ENCODE results near the gene RPP40.
"Not testable (repeated sequence)": the region's sequence is repeated elsewhere in the genome, so short reads cannot be mapped to it uniquely, and the experiment has no call there.

The RPP40 gene

DNA sequence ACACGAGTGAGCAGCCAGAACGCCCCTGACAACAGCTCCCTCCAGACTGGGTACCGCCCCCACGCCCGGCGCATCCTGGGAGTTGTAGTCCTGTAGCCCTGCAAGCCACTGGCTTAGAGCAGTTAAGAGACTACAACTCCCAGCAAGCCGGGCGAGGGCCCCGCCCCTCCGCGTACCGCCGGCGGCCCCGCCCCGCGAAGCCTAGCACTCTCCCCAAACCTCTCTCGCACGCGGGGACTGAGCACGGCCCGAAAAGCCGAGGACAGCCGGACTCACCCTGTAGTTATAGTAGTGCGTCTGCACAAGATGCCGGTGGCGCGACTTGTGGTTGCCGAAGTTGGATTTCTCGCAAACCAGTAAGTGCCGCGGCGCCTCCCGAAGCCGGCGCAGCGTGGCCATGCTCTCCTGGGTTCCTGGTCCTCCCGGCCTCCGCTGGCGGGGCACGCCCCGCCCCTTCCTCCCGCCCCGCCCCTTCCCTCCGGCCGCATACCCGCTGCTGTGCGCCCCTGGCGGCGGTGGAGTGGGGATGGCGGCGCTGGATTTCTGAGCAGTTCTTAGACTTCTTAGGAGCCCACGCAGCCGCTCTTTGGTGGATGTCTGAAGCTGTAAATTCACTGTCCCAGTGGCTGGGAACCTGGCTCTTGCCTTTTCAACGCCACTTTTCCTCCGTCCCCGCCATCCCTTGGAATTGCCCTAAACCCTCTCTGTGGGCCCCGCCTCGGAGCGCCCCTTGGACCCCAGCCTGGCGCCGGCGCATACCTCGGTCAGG lies at the start of gene RPP40:
TSS of gene RPP40 (minus strand) at position 434 of the 769 bp plus-strand sequence. CDS start at position 399, 35 bp downstream.
- peak; percentile 98 for DNase-seq

DNA sequence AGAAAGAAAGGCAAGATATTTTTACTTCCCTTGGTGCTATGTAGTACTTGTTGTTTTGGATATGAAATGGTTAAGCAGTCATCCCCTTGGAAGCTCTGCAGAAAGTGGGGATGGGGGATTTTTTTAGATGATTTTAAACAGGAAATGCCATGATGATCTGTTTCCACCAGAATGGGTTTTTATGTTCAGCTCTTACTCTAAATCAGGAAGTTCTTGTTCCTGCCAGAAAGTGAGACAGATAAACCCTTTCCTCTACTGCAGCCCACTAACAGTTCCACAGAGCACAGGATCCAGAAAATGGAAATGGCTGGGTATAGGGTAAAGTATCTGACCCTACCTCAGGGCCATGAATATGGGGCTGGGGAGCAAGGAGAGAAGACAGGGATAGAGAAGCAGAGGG lies 49.2 kb upstream of the RPP40 start:
- no peak for DNase-seq

DNA sequence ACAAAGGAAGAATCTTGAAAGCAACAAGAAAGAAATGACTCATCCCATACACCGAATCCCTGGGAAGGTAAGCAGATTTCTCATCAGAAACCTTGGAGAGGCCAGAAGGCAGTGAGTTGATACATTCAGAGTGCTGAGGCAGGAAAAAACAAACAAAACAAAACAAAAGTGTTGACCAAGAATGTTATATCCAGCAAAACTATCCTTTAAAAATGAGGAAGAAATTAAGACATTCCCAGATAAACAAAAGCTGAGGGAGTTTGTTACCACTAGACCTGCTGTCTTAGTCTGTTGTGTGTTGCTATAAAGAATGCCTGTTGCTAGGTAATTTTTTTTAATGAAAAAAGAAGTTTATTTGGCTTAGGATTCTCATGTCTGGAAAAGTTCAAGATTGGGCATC lies 47.6 kb upstream of the RPP40 start:
- no peak for DNase-seq

DNA sequence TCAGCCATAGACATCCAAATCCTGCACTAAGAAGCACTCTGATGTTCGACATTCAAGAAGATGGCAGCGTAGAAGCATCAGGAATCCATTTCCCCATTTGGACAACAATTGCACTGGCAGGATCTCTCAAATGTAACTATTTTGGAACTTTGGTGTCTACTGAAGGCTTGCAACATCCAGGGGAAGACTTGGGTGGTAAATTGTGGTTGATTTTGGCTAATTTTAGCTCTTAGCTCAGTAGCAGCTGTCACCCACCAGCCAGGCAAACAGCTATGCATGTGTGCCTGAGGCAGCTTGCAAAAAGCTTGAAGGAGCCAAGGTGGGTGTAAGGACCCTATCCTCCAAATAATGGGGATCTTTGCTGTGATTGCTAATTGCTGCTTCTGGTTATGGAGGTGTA lies 46.2 kb upstream of the RPP40 start:
- no peak for DNase-seq

DNA sequence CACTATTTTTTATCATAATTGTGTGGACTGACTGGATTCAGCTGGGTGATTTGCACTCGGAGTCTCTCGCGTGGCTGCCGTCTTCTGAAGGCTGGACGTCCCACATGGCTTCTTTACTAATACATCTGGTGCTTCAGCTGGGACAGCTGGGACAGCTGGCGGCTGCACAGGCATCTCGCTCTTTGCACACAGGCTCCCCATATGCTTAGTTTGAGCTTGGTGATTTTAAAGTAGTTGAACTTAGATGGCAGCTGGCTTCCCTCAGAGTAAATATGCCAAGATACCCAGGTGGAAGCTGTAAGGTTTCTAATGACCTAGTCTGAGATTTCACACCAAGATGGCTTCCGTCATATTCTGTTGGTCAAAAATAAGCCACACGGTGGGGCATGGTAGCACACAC lies 42.6 kb upstream of the RPP40 start:
- no peak for DNase-seq

DNA sequence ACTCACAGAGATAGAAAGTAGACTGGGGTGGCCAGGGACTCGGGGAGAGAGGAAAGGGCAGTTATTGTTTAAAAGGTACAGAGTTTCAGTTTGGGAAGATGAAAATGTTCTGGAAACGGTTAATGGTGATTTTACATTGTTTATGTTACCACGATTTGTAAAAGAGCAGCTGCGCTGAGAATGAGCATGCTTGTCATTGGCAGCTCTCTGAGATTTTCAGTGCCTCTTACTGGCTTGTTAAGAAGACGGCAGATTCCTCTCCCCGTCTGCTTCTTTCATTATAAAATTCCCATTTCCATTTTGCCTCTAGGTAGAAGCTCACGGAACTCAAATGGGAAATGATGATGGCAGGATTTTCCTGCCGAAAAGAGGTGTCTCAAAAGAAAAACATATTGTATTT lies 41.6 kb upstream of the RPP40 start:
- DNase-seq, result no peak

GRCh38 chr6:5044866-5045265 lies 41.0 kb upstream of the RPP40 start:
- DNase-seq, result no peak

- no peak for DNase-seq
Observed at GRCh38 chr6:5042436-5042835, 38.6 kb upstream of the RPP40 start.

DNA sequence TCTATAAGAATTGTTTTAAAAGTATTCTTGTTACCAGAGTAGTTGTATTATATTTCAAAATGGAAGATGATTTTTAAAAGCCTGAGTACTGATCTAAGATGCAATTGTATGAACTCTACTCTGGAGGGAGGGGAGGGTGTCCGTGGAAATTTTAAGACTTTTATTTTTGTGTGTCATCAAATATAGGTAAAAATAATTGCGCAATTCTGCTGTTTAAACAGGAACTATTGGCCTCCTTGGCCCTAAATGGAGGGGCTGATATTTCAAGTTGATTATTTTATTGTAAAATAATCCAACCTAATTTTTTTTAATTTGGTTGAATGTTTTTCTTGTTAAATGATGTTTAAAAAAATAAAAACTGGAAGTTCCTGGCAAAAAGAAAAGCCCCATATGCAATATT lies 38.1 kb upstream of the RPP40 start:
- DNase-seq, result no peak

DNA sequence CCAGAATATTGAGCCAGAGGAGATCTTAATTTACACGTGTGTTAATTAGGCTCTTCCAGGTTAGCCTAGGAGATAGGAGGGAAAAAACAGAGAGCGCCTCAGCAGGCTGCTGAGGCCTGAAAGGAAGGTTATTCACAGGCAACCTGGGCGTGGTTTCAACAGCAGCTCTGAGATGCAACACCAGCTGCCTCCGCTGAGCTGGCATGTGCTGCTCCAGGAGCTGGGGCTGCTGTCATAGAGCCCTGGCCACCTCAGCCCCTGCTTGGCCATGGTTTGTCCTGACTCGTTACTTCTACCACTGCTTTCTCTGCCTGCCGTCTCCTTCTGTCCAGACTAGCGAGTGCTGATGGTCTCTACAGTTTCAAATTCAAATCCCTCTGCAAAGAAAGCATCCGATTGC lies 32.4 kb upstream of the RPP40 start:
- no peak for DNase-seq

GRCh38 chr6:5034736-5035135 lies 30.9 kb upstream of the RPP40 start:
- no peak for DNase-seq

DNA sequence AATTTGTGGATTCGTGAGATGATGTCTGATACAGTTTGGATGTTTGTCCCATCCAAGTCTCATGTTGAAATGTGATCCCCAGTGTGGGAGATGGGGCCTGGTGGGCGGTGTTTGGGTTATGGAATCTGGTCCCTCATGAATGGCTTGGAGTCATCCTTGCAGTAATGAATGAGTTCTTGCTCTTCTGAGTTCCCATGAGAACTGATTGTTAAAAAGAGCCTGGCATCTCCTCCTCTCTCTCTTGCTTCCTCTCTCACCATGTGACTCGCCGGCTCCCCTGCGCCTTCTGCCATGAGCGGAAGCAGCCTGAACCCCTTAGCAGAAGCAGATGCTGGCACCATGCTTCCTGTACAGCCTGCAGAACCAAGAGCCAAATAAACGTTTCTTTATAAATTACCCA lies 30.5 kb upstream of the RPP40 start:
- DNase-seq, result no peak

GRCh38 chr6:5033214-5033904 lies 29.5 kb upstream of the RPP40 start:
- not testable (repeated sequence) for DNase-seq

GRCh38 chr6:5032706-5033105 lies 28.9 kb upstream of the RPP40 start:
- DNase-seq, result not testable (repeated sequence)

- DNase-seq, result no peak
Observed at GRCh38 chr6:5031150-5031549, 27.3 kb upstream of the RPP40 start.

DNA sequence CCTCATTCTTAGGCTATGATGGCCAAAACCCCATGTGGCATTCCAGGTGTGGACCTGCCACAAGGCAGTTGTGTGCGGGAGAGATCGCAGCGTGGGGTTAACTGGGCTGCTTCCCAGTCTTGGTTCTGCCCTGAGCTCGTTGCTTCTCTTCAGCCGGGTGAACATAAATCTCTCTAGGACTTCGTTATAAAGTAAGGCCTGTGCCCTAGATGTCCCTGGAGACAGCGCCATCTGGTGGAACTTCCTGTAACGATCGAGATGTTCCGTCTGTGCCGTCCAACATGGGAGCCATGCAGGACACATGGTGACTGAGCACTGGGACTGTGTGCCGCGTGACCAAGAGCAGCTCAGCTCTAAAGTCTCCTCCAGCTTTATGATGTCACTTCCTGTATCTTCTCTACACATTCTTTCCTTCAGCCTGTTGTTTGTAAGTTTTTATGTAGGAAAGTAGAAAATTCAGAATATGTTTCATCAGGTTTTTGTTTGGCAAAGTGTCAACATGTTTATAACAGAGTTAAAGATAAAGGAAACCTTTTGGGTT lies 26.8 kb upstream of the RPP40 start:
- peak; percentile 71 for DNase-seq

GRCh38 chr6:5029609-5030008 lies 25.8 kb upstream of the RPP40 start:
- no peak for DNase-seq

DNA sequence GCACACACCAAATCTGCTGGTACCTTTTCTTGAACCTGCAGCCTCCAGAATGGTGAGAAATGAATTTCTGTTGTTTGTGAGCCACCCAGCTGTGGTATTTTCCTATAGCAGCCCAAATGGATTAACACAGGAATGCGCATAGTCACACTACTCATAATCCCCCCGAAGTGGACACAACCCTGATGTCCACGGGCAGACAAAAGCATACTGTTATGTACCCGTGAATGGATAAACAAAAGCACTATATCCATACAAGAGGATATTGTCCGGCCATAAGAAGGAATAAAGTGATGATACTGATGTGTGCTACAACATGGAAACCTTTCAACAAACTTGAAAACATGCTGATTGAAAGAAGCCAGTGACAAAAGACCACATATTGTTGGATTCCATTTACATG lies 25.1 kb upstream of the RPP40 start:
- DNase-seq, result no peak

- DNase-seq, result no peak
Observed at GRCh38 chr6:5028301-5028700, 24.5 kb upstream of the RPP40 start.

GRCh38 chr6:5025911-5026819 lies 22.3 kb upstream of the RPP40 start:
- no peak for DNase-seq

GRCh38 chr6:5023923-5024322 lies 20.1 kb upstream of the RPP40 start:
- no peak for DNase-seq

GRCh38 chr6:5020142-5020541 lies 16.3 kb upstream of the RPP40 start:
- no peak for DNase-seq

DNA sequence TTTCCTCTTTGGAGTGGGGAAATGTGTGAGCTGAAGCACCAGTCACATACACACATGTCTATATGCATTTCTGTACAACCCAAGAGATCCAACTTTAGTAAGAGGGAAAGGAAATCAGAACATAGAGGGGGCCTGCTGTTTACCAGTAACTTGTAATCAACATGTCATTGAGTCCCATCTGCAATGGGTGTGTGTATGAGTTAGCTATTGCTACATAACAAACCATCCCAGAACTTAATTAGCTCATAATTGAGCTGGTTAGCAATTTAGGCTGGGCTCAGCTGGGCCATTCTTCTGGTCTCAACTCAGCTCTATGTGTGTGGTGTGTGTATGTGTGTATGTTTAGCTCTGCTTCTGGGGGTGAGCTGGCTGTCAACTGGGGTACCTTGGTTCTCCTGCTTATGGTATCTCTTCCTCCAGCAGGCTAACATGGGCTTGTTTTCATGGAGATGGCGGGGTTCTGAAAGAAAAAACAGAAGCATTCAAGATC lies 10.3 kb upstream of the RPP40 start:
- no peak for DNase-seq

Measured in CD4-positive, alpha-beta T cell treated with Interleukin-21 for 1 hour (primary cell).